HG02870 (cell line): ENCODE data around the gene SERPINA5.
"Not testable (repeated sequence)": the region's sequence is repeated elsewhere in the genome, so short reads cannot be mapped to it uniquely, and the experiment has no call there.

Experiments used
- ATAC-seq: cut with Tn5 transposase; IDR thresholded peaks from one replicate; pipeline ENCODE4 v1.9.1; 2021; ENCODE audit warnings: mild to moderate bottlenecking, moderate library complexity; ENCODE audit not compliant: unreplicated experiment

The SERPINA5 gene

GRCh38 chr14:94573475-94574277 is 7.5 kb upstream of the SERPINA5 start:
- ATAC-seq = no peak

GRCh38 chr14:94574336-94574735 is 6.9 kb upstream of the SERPINA5 start:
- ATAC-seq = no peak

GRCh38 chr14:94575730-94576585 is 5.3 kb upstream of the SERPINA5 start:
- ATAC-seq = no peak

GRCh38 chr14:94577472-94577871 is 3.8 kb upstream of the SERPINA5 start:
- ATAC-seq = not testable (repeated sequence)

- no peak for ATAC-seq
Measured at GRCh38 chr14:94578712-94579111, 2.5 kb upstream of the SERPINA5 start.

GRCh38 chr14:94582199-94582750 is 1.0 kb downstream of the SERPINA5 start:
- no peak for ATAC-seq

- no peak for ATAC-seq
Measured at GRCh38 chr14:94582851-94583250, 1.6 kb downstream of the SERPINA5 start.

GRCh38 chr14:94583557-94583956 is 2.3 kb downstream of the SERPINA5 start:
- ATAC-seq = no peak

GRCh38 chr14:94584591-94585280 is 3.5 kb downstream of the SERPINA5 start:
- no peak for ATAC-seq

GRCh38 chr14:94586635-94587034 is 5.4 kb downstream of the SERPINA5 start:
- no peak for ATAC-seq

GRCh38 chr14:94588311-94588710 is 7.1 kb downstream of the SERPINA5 start:
- no peak for ATAC-seq

GRCh38 chr14:94591073-94591472 is 9.8 kb downstream of the SERPINA5 start:
- no peak for ATAC-seq

- ATAC-seq = no peak
Measured at GRCh38 chr14:94591871-94592270, 10.6 kb downstream of the SERPINA5 start.

- ATAC-seq = no peak
Measured at GRCh38 chr14:94592457-94592856, 11.2 kb downstream of the SERPINA5 start.

GRCh38 chr14:94593376-94593748 is 12.1 kb downstream of the SERPINA5 start:
- no peak for ATAC-seq

- no peak for ATAC-seq
Measured at GRCh38 chr14:94593749-94594431, 12.7 kb downstream of the SERPINA5 start.

GRCh38 chr14:94594441-94594840 is 13.2 kb downstream of the SERPINA5 start:
- ATAC-seq = no peak

GRCh38 chr14:94595912-94596311 is 14.7 kb downstream of the SERPINA5 start:
- ATAC-seq = no peak

- no peak for ATAC-seq
Measured at GRCh38 chr14:94596361-94596760, 15.1 kb downstream of the SERPINA5 start.

GRCh38 chr14:94597788-94598187 is 16.6 kb downstream of the SERPINA5 start:
- ATAC-seq = no peak

GRCh38 chr14:94598506-94598815 is 17.2 kb downstream of the SERPINA5 start:
- no peak for ATAC-seq
